Mesodermal cell (in vitro differentiated cells): ENCODE data around the gene JOSD1.
A peak's percentile ranks its signal among the peaks of the same experiment; 100 is the strongest.

Experiments
- H3K27ac ChIP-seq: 2 replicates; pipeline ENCODE4 v1.7.0; 2013; ENCODE audit warnings: mild to moderate bottlenecking, low read depth, low read length, moderate library complexity; ENCODE audit not compliant: severe bottlenecking
- H3K36me3 ChIP-seq: 2 replicates; pipeline ENCODE4 v1.7.1; 2013; ENCODE audit warnings: mild to moderate bottlenecking, low read length, moderate library complexity; ENCODE audit not compliant: control insufficient read depth, insufficient read depth
- H3K4me1 ChIP-seq: one replicate; pipeline ENCODE4 v1.7.1; 2013; ENCODE audit warnings: mild to moderate bottlenecking, low read length; ENCODE audit not compliant: insufficient read depth, control insufficient read depth, poor library complexity, severe bottlenecking
- H3K4me3 ChIP-seq: 2 replicates; pipeline ENCODE4 v1.7.0; 2013; ENCODE audit warnings: low read length, control low read depth, mild to moderate bottlenecking; ENCODE audit not compliant: insufficient read depth, poor library complexity, severe bottlenecking; ENCODE audit errors: extremely low read depth
- H3K9me3 ChIP-seq: 2 replicates; pipeline ENCODE4 v1.7.1; 2013; ENCODE audit warnings: mild to moderate bottlenecking, low read length, moderate library complexity; ENCODE audit not compliant: control insufficient read depth
- WGBS, 2 experiments: methylation state at CpG; one replicate each; pipeline ENCODE4 v1.1.5; 2013; ENCODE audit warnings: missing lambda C conversion rate in 2 of 2; ENCODE audit not compliant: insufficient coverage in 2 of 2; 5-methylcytosine and 5-hydroxymethylcytosine counted together

The JOSD1 gene

DNA sequence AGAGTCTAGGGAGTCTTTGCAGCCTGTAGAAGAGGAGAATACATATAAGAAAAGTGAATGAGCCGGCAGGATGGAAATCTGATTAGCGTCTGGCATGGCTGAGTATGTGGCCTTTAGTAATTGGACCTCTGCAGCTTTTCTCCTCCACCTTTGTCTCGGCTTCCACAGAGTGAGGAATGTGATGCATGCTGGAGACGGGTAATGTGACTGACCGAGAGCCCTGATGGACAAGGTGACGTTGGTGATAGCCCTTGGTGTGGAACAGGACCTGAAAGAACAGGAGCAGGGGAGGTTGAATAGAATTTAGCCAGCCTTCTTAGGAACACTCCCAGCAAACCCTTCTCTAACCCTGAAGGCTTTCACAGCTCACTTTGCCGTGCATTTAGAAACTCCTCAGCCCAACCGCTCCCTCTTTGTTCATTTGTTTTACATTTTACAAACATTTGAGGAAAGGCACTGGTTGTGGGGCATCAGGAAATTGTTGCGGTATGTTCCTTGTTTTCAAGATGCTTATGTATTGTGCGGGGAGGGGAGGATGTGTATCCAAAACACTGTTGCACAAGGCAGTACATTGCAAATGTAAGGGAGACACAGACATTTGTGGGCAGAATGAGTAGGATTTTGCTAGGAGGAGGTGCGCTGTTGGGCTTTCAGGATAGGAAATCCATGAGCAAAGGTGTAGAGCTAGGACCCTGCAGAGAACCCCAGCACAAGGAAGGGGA, 11.9 kb upstream of the JOSD1 start:
- Histone ChIP-seq H3K9me3 (no peaks in the 10 kb centered on the region), H3K4me3 (no peak overlapping the region), H3K27ac (peak overlapping the region; percentile 23), H3K4me1 (peaks cover 31% of the 10 kb centered on the region), H3K36me3 (peaks cover 59% of the 10 kb centered on the region)
- 70 to 87% methylated on average over 5 to 8 of the region's 11 CpGs for WGBS, 2 experiments

DNA sequence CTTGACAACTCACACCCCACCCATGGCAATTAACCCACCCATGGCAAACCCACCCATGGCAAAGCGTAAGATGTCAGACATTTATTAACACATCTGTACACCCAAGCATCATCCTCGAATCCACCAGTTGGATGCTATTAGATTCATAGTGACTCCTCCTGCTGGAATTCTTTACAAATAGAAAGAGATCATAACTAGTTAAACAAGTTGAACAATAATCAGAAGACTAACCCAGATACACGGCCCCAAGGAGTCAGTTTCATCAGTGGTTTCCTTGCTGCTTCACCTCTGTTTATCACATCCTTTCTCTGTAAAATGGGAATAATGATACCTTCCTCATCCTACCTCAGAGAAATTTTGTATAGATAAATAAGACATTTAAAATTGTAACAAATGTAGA, 10.1 kb upstream of the JOSD1 start:
- 87 to 100% methylated on average over 1 to 2 of the region's 3 CpGs for WGBS, 2 experiments
- H3K36me3 ChIP-seq, result peaks cover 41% of the 10 kb centered on the region

DNA sequence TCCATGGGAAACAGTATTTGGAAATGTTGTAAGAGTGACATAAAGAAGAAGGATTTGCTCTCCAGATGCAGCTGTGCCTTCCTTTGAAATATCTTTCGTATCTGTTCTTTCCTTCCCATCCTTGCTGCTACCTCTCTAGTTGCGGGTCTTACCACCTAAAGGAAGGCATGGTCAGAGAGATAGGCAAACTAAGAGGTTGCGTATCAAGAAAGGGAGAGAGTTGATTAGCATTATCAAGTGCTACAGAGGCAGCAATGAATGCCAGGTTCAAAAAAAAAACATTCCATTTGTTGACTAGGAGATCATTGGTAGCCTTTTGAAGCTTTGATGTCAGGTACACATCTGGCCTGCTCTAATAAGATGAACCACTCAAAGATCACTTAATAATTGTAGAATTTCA, 9.6 kb upstream of the JOSD1 start:
- Histone ChIP-seq H3K9me3 (no peaks in the 10 kb centered on the region), H3K4me3 (no peak overlapping the region), H3K36me3 (peaks cover 36% of the 10 kb centered on the region), H3K27ac (no peak overlapping the region), H3K4me1 (peaks cover 33% of the 10 kb centered on the region)
- 97 to 100% methylated on average over 3 of the region's 3 CpGs for WGBS, 2 experiments

More for the DNA sequence above, 10.1 kb upstream of the JOSD1 start:
- H3K4me1 ChIP-seq, result peaks cover 33% of the 10 kb centered on the region
- no peak overlapping the region for H3K4me3 ChIP-seq
- no peak overlapping the region for H3K27ac ChIP-seq
- no peaks in the 10 kb centered on the region for H3K9me3 ChIP-seq

DNA sequence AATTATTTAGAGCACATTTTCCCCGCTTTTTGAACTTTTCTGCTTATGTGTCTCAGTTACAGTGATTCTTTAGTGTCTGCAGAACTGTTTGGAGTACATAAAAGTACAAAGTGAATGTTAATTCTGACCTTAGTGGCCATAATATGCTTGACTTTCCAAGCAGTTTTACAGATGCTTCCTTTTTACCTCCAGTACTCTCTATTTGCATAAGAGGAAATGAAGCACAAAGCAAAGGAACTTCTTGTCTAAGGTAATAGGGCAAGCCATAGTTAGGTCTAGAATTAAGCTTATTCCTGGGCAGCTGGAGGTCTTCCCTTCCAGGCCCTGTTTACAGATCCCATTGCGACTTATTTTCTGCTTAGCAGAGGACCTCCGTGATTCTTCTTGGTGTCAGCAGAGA, 8.6 kb upstream of the JOSD1 start:
- Histone ChIP-seq H3K9me3 (no peaks in the 10 kb centered on the region), H3K4me1 (peaks cover 30% of the 10 kb centered on the region), H3K36me3 (peaks cover 28% of the 10 kb centered on the region), H3K4me3 (no peak overlapping the region), H3K27ac (no peak overlapping the region)
- WGBS, 2 experiments, result 68 to 94% methylated on average over 2 to 3 of the region's 3 CpGs

DNA sequence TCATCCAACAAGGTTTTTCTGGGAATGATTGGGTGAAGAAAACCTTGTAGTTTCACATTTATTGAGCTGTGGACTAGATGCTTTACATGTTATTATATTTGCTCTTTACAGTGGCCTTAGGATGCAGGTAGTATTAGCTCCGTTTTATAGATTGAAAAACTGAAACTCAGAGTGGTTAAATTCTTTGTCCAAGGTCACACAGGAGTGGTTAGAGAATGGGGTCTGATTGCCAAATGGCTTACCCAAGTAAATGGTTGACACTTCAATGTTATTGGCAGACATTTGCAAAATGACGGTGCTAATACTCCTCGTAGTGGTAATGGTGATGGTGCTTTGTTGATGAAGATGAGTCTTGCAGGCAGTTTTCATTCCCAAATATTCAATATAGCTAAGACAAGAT, 7.2 kb upstream of the JOSD1 start:
- H3K4me1 ChIP-seq, result peaks cover 26% of the 10 kb centered on the region
- 90 to 96% methylated on average over 2 of the region's 3 CpGs for WGBS, 2 experiments
- no peaks in the 10 kb centered on the region for H3K9me3 ChIP-seq
- no peak overlapping the region for H3K27ac ChIP-seq
- peaks cover 28% of the 10 kb centered on the region for H3K36me3 ChIP-seq
- no peak overlapping the region for H3K4me3 ChIP-seq

DNA sequence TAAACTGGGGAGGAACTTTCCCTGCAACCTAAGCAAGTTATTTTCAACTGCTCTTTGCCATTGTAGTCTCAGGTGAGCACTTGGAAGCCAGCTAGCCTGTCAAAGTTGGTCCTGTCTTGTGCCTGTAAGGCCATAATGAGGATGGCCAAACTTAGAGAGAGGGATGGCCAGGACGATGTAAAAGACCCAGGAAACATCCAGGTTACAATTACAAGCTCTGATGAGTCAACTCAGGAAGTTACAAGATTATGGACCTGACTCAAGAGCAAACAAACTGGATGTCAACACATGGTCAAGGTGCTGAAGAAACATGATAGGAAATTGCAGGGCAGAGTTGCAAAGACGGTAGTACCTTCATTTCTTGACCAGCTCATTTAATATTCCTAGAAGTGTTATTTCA, 6.6 kb upstream of the JOSD1 start:
- WGBS, 2 experiments, result 86% methylated on average over 1 of the region's 2 CpGs; no CpG with 5 or more reads in 1 of the 2 experiments
- peaks cover 28% of the 10 kb centered on the region for H3K36me3 ChIP-seq
- no peak overlapping the region for H3K27ac ChIP-seq

DNA sequence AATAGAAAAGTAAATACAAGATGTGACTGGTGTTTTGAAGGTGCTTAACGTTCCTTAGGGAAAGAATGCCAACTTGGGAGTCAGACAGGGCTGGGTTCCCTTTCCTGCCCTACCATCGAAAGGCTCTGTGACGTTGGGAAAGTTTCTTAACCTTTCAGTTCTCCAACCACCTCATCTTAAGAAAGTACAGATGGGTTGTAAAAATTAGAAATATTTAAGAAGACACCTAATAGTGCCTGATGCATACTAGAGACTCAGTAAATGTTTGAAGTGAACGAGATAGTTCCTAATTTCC, 6.1 kb upstream of the JOSD1 start:
- H3K4me3 ChIP-seq, result peak overlapping the region; percentile 84
- peaks cover 20% of the 10 kb centered on the region for H3K4me1 ChIP-seq
- peak overlapping the region; percentile 85 for H3K27ac ChIP-seq
- H3K9me3 ChIP-seq, result no peaks in the 10 kb centered on the region
- WGBS, 2 experiments, result 0% methylated on average over 1 of the region's 4 CpGs; no CpG with 5 or more reads in 1 of the 2 experiments
- H3K36me3 ChIP-seq, result peaks cover 28% of the 10 kb centered on the region

More for the DNA sequence above, 6.6 kb upstream of the JOSD1 start:
- H3K4me1 ChIP-seq, result peaks cover 21% of the 10 kb centered on the region
- peak overlapping the region; percentile 84 for H3K4me3 ChIP-seq
- H3K9me3 ChIP-seq, result no peaks in the 10 kb centered on the region

DNA sequence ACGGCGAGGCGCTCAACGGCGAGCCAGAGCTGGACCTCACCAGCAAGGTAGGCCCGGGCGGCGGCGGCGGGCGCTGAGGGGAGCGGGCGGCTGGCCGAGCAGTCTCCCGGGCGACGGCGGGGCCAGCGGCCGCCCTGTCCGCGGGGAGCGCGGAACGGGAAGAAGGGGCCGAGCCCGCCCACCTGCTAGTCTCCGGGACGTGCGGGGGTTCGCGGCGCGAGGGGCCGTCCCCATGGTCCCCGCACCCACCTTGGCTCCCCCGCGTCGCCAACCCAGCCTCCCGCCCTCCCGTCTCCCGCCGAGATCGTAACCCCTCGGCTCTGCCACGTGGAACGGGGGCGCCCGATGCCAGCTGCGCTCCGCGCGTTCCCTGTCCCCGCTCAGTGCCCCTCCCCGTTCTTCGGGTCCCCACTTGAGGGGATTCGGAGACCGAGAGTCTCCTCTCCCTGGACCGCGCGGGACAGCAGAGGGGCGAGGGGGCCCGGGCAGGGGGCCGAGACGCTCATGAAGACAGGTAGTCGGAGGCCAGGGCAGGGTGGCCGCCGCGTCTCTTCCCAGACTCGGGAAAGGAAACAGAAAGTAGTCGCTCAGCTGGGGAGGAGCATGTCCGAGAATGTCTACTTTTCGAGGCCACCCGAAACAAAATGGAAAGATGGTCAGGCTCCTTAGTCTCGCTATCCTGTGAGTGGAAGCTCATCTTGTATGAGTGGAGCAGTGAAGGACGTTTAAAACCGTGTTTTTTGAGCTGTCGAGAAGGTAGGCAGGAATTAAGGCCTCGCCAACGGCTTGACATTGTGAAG, 5.6 kb upstream of the JOSD1 start:
- H3K4me3 ChIP-seq, result peak overlapping the region; percentile 84
- no peaks in the 10 kb centered on the region for H3K9me3 ChIP-seq
- WGBS, 2 experiments, result 0 to 1% methylated on average over 67 to 72 of the region's 80 CpGs
- H3K36me3 ChIP-seq, result peaks cover 28% of the 10 kb centered on the region
- peak overlapping the region; percentile 85 for H3K27ac ChIP-seq
- peaks cover 20% of the 10 kb centered on the region for H3K4me1 ChIP-seq

DNA sequence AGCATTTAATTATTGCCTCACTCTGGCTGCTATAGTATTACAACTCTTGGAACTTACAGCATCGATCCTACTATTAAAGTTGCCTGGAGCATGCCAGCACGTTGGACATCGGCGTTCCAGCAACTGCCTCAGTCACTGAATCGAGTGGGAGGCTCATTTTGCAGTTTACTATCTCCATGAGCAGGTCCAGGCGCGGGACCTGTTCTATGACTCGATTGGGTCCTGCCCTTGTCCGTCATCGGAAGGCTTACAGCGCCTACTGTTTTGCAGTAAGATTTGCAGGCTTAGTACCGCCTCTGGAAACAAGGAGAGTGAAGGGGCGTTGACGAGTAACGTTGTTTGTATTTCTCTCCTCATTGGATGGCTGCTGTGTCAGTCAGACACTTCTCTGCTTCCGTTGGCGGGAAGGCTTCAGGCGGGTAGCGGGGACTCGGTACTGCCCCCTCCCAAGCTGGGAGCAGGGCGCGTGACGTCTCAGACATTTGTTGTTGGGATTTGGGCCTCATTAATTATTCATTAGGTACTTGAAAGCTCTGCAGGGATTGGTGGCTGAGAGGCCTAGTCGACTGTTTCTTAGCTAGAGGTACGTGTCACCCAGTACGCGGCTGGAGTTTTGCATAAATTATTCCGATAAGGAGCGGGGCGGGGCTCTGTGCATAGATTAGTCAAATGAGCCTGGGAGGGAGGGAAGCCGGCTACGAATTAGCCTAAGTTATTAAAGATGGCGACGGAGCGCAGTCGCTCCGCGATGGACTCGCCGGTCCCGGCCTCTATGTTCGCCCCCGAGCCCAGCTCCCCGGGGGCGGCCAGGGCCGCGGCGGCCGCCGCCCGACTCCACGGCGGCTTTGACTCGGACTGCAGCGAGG, 4.7 kb upstream of the JOSD1 start, which contains the start of gene GTPBP1:
Gene GTPBP1 (plus strand): TSS at position 710 of the 866 bp plus-strand sequence. CDS start 12 bp downstream, at position 722.
- Histone ChIP-seq H3K36me3 (peaks cover 19% of the 10 kb centered on the region), H3K4me1 (peaks cover 20% of the 10 kb centered on the region), H3K27ac (peak within 1 kb of the TSS; percentile 88), H3K4me3 (peak within 1 kb of the TSS; percentile 84), H3K9me3 (no peaks in the 10 kb centered on the region)
- 0 to 1% methylated on average over 42 to 55 of the region's 55 CpGs for WGBS, 2 experiments

DNA sequence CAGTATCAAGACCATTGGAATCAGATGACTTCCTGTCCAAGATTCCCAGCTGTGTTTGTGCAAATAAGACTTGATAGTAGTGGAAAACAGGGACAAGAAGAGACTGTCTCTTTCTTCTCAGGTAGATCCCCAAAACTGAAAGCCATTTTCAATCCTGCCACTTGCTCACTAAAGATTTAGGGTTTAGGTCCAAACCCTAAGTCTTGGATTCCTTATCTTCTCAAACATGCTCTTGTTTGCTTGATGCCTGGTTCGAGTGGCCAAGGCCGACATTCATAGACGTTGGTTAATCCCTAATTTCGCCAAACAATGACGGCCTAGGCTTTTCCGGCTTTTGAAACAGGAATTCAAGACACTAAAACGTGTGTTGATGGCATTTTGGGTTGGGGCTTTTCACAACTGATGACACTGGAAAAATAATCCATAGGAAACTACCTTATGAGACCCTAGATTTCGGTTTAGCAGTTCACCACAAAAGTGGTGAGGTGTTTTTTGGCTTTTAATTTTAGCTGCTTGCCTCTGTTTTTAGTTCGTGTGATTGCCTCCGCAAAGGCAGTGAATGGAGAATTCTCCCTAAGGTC, 4.0 kb upstream of the JOSD1 start:
- peaks cover 20% of the 10 kb centered on the region for H3K4me1 ChIP-seq
- peak overlapping the region; percentile 88 for H3K27ac ChIP-seq
- H3K4me3 ChIP-seq, result peak overlapping the region; percentile 31
- H3K9me3 ChIP-seq, result no peaks in the 10 kb centered on the region
- H3K36me3 ChIP-seq, result peaks cover 13% of the 10 kb centered on the region
- 49 to 60% methylated on average over 7 of the region's 10 CpGs for WGBS, 2 experiments
